GM12873 (cell line): Measurements from ENCODE around the gene POPDC2.
A peak's percentile ranks its signal among the peaks of the same experiment; 100 is the strongest.

Experiments used
- CTCF ChIP-seq: IDR thresholded peaks from 2 replicates; pipeline ENCODE4 v1.5.1; 2012; ENCODE audit warnings: low read depth, mild to moderate bottlenecking, moderate library complexity, low read length, control low read depth; ENCODE audit not compliant: insufficient read depth; ENCODE audit errors: missing control alignments

POPDC2 gene

GRCh38 chr3:119657887-119658702 is 2.3 kb downstream of the POPDC2 start:
- peak; percentile 2 for TF ChIP-seq CTCF

GRCh38 chr3:119653876-119654275 is 6.5 kb downstream of the POPDC2 start:
- no peak for TF ChIP-seq CTCF

GRCh38 chr3:119652306-119653033 is 7.9 kb downstream of the POPDC2 start:
- no peak for TF ChIP-seq CTCF

GRCh38 chr3:119649761-119650160 is 10.6 kb downstream of the POPDC2 start:
- TF ChIP-seq CTCF = no peak

- no peak for TF ChIP-seq CTCF
Measured at GRCh38 chr3:119647843-119648575, 12.4 kb downstream of the POPDC2 start.

- TF ChIP-seq CTCF = no peak
Measured at GRCh38 chr3:119647171-119647570, 13.2 kb downstream of the POPDC2 start.

DNA sequence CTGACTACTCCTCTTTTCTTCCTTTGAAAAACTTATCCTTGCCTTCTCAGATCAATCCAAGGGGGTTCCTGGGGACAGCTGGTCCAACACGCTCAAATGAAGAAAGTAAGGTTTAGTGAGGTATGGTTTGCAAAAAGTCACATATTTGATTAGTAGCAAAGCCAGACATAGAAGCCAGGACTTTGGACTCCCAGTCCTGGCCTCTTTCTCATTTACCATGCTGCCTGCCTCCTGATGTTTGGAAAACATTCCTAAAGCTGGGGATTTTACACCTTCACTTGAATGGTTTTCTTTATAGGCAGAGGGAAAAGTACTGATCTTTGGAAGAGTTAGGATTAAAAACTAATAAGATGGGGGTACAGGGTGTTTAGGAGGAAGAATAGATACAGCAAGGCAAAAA is 14.6 kb downstream of the POPDC2 start:
- no peak for TF ChIP-seq CTCF
